ENCODE measurements around the gene SERPINA4.
"Not testable (repeated sequence)": the region's sequence is repeated elsewhere in the genome, so short reads cannot be mapped to it uniquely, and the experiment has no call there.

Gene SERPINA4

DNA sequence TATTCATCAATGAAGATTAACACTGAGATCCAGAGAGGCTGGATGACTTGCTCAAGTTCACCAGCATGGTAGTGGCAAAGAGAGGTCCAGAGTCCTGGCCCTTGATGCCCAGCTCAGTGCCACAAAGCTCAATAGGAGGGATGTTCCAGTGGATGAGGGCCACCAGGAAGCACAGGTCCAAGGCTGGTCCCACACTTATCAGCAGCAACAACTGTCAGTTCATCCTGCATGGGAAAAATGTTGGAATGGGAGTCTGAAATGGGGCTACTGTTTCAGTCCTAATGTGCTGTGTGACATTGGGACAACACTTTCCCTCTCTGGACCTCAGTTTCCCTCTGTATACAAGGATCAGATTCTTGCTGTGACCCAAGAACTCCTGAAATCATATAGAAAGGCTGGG, 31.2 kb downstream of the SERPINA4 start:
- DNase-seq (ENCODE audit: low spot score) = no peak

DNA sequence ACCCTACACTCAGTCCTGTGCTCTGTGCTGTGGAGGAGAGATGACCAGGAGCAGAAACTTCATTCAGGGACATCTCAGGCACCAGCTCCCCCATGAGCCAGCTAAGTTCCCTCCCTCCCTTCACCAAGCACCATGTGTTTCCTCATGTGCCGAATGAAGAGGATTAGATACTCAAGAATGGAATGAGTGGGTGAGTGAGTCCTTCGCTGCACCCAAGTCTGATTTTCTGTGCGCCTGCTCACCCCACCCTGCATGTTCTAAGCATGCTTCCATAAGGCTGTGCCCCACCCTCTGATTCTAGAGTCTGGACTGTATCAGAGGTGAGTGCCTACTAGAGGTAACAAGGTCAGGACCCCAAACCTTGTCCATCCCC, 32.1 kb downstream of the SERPINA4 start:
- DNase-seq (ENCODE audit: low spot score) = no peak

DNA sequence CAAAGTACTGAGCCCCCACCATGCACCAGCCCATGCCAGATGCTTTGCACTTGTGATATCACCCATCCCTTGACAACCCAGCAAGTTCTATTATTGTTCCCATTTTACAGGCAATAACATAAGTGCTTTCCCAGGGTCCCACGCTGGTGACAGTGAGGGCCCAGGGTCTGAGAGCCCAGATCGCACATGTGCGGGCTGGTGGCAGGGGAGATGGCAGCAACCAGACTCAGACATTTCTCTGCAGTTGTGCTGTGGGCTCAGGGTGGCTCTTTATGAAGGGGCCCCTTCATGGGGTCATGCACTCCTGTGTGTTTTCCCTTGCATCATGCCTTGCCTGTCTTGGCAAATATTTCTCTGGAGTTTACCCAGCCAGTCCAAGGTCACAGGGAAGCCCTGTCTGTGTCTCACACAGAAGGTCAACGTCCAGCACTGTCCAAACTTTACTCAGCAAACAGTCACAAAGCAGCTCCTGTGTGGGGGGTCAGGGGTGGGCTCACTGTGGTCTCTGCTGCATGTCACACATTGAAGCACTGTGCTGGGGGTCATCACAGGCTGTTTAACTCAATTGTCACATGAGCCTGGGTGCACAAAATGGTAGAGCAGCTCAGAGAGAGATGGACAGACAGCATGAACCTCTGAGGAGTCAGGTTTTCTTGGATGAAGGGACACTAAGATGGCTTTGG, 32.6 kb downstream of the SERPINA4 start:
- no peak for DNase-seq (ENCODE audit: low spot score)

DNA sequence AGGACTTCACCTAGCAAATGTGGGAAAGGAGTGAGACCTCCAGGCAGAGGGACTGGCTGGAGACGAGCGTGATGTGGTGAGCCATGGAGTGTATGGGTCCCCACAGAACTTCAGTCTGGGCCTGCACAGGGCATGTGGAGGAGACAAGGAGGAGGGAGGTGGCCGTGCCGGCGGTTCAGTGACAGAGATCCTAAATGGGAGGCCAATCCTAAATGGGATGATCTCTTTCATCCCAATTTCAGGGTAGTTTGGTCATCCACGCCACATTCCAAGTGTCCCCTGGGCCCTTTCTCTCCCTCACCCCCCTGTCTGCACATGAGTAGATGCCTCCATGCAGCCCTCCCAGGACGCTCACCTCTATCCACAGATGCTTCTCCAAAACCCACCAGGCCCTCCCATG, 33.2 kb downstream of the SERPINA4 start:
- no peak for DNase-seq (ENCODE audit: low spot score)

DNA sequence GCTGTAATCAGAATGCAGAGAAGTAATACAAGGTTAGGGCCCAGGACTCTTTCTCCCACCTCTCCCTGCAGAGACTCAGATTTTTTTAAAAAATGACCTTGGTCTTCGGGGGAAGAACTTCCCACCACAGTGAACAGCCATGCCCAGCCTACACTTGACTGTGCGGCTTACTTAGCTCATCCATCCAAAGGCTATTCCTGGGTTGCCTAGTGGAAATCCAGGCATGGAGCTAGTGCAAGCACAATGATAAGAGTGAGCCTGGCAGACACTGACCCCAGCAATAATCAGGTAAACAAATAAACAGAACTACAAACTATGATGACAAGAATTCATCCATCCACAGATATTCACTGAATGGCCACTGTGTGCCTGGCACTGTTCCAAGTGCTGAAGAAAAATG, 34.7 kb downstream of the SERPINA4 start:
- no peak for DNase-seq (ENCODE audit: low spot score)

DNA sequence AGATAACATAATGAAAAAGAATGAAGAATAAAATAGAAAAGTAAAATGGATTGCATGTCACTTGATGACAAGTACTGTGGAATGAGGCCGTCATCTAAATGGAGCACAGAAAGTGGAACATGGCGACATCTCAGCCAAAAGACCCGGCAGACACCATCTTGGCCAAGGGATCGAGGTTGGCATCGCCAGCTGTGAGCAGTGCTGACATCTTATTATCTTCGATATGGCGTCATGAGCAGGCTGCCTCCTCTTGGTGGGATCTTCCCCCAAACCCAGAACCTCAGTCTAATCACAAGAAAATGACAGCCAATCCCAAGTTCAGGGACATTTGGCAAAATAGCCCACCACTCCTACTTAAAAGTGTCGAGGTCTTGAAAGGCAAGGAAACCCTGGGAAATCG, 35.1 kb downstream of the SERPINA4 start:
- no peak for DNase-seq (ENCODE audit: low spot score)

DNA sequence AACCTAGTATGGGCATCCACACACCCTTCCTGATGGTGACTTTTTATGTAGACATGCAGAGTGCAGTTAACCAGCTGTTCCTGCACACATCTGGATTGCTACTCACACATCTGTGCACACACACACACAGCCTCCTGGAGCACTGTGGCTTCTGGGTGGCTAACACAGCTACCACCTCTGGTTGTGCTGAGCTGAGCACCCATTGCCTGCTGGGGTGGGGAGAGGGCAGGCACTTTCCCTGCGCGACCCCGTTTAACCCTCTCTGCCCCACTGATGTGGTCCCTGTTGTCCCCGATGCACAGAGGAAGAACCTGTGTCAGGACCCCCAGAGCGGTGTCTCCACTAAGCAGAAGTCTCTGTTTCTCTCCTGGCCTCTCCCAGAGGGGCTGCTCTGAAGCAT, 36.5 kb downstream of the SERPINA4 start:
- DNase-seq (ENCODE audit: low spot score) = no peak

DNA sequence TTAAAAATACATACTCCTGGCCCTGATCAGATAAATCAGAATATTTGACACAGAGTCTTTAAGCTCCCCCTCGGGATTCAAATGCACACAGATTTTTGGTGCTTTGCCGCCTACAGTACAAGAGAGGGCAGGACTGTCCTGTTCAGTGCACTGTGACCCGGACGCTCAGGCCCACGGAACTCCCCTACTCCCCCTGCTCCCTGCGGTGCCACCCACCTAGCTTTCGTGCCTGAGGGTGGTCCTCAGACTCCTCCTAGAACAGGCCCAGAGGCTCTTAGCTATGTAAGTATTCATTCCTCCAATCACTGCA, 37.2 kb downstream of the SERPINA4 start:
- no peak for DNase-seq (ENCODE audit: low spot score)

DNA sequence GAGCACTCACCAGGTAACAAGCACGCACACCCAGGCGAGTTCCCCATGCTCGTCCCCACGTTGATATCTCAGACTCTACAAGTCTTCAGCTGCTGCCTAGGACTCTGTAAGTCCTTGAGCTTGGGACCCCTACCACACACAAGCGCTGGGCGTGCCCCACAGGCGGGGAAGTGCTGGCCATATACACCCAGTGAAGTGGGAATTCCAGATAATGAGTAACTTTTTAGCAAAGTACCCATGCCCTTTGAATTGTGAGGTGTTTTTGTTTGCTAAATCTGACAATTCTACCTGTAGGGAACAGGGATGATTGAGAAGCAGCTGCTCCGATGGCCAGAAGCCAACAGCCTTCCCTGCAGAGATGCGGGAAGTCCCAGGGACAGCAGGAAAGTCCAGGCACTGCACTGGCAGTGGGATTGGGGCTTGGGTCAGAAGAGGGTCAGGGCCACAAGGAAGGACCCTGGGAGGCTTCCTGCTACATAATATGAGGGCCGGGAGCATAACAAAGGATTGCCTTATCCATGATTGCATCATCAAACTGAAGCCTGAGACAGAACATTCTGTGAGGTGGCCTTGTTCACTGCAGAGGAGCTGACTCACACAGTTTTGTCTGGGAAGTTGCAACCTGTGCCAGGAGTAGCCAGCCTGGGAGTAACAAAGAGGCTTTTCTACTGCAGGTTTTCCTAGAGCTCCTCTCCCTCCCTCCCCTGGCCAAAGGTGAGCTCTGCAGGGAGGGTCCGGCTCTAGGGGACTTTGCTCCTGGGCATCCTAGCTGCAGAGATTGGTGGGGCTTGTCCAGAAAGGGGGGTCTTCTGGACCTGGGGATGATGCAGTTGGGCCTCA, 37.8 kb downstream of the SERPINA4 start:
- DNase-seq (ENCODE audit: low spot score) = no peak

DNA sequence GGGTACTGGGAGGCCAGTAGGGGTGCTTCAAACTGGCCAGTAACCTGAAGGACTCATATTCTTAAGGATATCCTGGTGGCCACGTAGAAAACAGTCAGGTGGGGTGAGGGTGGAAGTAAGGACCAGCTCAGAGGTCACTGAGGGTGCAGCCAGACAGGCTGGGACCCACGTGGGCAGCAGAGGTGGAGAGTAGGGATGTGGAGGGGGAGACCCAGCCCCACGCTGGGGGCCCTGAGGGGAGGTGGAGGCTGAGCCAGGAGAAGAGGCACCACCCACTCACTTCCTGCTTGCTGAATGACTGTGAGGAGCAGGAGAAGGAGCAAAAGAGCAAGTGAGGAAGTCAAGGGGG, 38.4 kb downstream of the SERPINA4 start:
- DNase-seq (ENCODE audit: low spot score) = no peak

DNA sequence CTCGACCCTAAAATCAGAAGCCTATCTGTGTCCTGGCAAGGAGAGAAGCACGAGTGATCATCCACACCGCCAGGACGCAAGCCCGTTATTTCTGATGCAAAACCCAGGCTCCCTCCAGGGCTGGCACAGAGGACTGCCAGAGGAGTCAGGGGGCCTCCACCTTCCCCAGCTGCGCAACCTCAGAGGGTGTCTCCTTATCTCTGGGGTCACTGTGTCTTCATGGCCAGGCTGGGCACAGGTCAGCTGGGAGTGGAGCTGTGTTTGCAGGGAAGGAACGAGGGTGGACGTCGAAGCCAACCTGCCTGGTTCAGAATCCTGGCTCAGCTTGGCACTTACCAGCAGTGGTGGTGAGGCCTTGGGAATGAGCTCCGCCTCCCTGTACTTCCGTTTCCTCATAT, 38.9 kb downstream of the SERPINA4 start:
- no peak for DNase-seq (ENCODE audit: low spot score)

DNA sequence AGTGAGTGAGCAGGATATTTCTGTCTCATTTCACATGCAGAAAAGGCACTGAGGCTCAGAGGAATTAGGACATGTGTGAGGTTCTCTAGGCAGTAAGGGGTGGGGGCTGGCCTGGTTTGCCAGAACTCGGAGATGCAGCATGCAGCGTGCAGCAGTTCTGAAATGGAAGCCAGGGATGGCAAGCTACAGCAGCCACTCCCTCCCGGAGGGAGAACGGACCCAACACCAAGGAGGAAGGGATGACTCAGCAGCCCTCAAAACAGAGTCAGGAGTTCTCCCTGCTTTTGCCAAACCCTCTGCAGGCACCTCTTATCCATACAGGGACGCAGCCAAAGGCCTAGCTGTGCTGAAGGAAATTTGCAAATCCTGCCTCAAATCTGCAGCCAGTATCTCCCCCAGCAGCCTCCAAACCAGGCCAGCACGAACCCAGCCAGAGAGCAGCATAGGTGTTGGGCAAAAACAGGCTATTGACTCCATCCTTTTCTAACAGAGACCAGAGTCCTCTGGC, 40.7 kb downstream of the SERPINA4 start:
- no peak for DNase-seq (ENCODE audit: low spot score)

DNA sequence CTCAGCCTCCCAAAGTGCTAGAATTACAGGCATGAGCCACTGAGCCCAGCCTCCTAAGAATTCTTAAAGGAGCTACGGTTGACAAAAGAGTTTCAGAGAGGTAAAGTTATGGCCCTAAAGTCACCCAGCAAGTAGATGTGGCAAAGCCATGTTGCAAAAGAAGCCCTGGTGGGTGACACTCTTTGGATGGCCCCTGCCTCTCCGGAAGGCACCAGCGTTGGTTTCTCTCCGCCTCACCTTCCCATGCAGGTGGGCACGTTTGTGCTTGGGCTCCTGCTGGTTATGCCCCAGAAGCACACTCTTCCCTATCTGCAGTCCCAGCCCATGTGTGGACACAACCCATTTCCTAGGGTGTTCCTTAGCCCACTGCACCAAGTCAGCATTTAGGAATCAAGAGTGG, 41.5 kb downstream of the SERPINA4 start:
- no peak for DNase-seq (ENCODE audit: low spot score)

DNA sequence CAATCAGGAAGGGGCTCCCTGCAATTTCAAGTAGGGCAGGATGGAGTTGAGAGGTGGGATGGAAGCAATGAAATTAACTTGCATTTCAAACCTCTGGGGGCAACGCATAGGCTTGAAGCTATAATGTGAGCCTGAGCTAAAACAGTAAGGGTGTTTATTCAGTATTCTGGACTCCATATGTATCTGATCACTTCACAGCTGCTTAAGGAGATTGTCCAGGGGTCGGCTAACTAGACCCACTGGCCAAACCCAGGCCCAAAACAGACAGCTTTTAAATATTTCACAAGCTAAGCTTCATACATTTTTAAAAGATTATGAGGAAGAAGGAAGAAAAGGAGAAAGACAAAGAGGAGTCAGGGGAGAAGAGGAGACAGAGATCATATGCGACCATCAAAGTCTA, 44.1 kb downstream of the SERPINA4 start:
- DNase-seq (ENCODE audit: low spot score) = no peak

DNA sequence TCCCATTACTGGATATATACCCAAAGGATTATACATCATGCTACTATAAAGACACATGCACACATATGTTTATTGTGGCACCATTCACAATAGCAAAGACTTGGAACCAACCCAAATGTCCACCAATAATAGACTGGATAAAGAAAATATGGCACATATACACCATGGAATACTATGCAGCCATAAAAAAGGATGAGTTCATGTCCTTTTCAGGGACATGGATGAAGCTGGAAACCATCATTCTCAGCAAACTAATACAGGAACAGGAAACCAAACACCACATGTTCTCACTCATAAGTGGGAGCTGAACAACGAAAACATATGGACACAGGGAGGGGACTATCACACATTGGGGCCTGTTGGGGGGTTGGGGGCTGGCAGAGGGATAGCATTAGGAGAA, 47.7 kb downstream of the SERPINA4 start:
- not testable (repeated sequence) for DNase-seq (ENCODE audit: low spot score)

DNA sequence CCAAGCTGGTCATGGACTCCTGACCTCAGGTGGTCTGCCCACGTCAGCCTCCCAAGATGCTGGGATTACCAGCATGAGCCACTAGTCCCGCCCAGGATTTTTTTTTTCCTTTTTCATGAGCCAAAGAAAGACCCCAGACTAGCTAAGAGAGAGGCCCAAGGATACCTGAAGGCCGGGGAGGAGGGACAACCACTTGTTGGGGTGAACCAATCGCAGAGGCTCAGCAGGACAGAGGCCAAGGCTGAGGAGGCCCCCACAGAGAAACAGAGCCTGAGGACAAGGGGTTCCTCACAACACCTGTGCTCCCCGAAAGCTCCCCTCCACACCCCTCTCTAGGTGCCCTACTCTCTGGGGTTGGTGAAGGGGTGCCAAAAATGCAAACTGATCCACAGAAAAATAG, 49.9 kb downstream of the SERPINA4 start:
- DNase-seq (ENCODE audit: low spot score) = no peak

DNA sequence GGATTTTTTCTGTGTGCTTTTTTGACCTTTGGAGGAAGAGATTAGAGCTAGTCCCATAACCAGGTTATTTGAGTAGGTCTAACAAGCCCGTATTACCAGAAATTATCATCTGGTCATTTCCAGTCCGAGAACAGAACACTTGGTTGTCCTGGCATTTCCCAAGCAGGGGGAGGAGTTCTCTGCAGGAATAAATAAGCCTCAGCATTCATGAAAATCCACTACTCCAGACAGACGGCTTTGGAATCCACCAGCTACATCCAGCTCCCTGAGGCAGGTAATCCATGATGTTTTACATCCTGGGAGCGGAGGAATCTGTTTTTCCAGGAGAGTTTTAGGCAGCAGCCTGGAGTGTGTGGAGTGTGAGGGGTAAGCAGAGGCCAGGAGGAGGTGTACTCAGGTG, 50.9 kb downstream of the SERPINA4 start, which contains the start of gene SERPINA3:
Gene SERPINA3, plus strand, starts transcription at position 218 of the 400 bp plus-strand sequence. CDS start 2,051 bp downstream, outside the sequence.
- DNase-seq (ENCODE audit: low spot score) = no peak

DNA sequence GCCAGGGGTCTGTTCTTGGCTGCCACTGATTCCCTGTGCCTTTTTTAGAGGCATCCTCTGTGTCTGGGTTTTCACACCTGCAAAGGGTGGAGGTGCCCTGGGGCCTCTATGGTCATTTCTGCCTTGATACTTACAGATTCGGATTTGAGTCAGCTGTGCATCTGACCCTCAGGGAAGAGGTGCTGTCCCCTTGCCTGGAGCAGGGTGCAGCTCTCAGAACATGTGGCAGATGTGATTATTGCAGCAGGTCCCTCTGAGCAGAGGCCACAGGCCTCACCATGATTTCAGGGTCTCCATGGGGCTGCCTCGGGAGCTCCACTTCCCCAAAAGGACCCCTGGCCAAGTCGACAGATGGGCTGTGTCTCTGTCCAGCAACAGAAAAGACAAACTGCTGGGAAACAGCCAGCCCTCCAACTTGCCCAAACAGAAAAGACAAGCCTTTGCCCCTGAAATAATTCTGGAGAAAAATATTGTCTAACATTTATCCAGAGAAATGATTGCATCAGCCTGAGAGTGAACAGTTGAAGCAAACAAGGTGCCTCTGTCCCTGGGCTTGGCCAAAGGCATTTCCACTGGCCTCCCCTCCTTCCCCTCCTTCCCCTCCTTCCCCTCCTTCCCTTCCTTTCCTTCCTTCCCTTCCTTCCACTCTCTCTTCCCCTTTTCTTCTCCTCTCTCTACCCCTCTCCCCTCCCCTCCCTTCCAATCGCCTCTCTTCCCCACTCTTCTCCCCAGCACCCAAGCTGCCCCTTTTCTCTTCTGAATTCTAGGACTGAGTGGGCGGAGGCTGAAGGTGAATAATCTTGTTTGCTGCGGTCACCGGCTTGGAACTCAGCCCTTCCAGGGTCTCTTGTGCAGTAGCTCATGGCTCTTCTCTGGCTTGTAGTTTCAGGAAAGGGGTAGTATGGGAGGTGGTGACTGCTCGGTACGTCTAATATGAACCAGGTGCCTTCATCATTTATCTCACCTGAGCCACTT, 51.6 kb downstream of the SERPINA4 start:
- no peak for DNase-seq (ENCODE audit: low spot score)

DNA sequence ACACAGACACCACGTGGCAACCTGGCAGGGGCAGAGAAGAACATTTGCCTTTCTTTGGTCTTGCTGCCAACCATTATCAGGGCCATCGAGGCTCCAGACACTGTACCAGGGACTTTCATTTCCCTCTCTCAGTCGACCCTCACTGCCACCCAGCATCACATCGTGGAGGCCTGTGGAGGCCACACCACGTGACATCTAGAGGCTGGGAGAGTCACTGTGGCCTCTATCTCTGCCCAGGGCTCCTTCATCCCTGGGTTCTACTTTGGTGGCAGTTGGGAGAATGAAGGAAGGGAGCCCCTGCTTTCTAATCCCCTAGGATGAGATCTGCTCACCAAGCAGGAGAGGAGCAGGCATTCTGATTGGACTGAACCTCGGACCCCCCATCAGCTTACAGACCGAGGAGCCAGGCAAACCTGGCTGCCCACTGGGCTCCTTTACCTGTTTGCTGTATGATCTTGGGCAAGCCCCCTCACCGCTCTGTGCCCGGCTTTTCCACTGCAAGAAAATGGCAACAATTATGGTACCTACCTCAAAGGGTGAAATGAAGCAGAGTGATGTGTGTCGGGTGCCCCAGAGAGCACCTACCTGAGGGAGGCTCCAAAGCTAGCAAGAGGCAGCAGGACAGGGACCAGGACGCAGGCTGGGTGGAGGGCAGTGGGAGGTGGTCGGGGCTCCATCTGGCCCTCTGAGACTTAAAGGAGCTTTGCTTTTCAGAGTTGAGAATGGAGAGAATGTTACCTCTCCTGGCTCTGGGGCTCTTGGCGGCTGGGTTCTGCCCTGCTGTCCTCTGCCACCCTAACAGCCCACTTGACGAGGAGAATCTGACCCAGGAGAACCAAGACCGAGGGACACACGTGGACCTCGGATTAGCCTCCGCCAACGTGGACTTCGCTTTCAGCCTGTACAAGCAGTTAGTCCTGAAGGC, 52.7 kb downstream of the SERPINA4 start:
- no peak for DNase-seq (ENCODE audit: low spot score)

DNA sequence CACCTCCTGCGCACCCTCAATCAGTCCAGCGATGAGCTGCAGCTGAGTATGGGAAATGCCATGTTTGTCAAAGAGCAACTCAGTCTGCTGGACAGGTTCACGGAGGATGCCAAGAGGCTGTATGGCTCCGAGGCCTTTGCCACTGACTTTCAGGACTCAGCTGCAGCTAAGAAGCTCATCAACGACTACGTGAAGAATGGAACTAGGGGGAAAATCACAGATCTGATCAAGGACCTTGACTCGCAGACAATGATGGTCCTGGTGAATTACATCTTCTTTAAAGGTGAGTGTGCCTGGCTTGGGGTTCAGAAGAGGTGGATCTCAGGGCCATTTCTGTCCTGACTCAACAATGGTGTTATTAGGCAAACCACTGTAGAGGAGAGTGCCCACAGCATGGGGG, 53.6 kb downstream of the SERPINA4 start:
- no peak for DNase-seq (ENCODE audit: low spot score)

DNA sequence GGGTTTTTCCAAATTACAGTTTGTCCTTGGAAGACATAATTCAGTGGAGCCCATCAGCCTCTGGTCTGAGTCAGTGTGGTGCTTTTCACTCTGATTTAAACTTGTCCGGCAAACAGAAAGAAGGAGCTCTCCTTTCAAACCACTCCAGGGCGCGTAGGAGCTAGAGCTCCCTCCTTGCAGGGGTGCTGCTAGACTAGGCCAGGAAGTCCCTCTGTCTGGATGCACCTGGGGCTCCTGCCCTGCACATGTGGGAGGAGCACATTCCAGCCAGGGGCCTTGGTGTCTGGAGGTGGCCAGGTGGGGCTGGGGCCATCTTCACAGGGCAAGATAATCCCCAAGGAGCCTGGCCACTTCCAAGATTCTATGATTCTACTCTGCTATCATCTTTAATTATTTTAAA, 54.0 kb downstream of the SERPINA4 start:
- DNase-seq (ENCODE audit: low spot score) = no peak
